Inflammatory macrophage (primary cell): ENCODE data around the gene MPZL1.
"Not testable (repeated sequence)": the region's sequence is repeated elsewhere in the genome, so short reads cannot be mapped to it uniquely, and the experiment has no call there.

Source experiments
- DNase-seq, 2 donors: peaks; one replicate each; pipeline ENCODE4 v3.0.0-alpha.2; 2020 to 2022

The MPZL1 gene

GRCh38 chr1:167719715-167720421 is 1.9 kb upstream of the MPZL1 start:
- peak in 1 of 2 donors; percentile 24 for DNase-seq

GRCh38 chr1:167720965-167721616 is 691 bp upstream of the MPZL1 start:
- peak; percentile 53 to 73 for DNase-seq

GRCh38 chr1:167722152-167722869 is 529 bp downstream of the MPZL1 start:
- peak in 1 of 2 donors; percentile 16 for DNase-seq

- no peak for DNase-seq
These were observed 1.1 kb downstream of the MPZL1 start for GRCh38 chr1:167722870-167723251.

- DNase-seq, result no peak
These were observed 2.0 kb downstream of the MPZL1 start for GRCh38 chr1:167723707-167724323.

- no peak for DNase-seq
These were observed 4.2 kb downstream of the MPZL1 start for GRCh38 chr1:167726008-167726407.

GRCh38 chr1:167728818-167729410 is 7.1 kb downstream of the MPZL1 start:
- no peak for DNase-seq

- no peak for DNase-seq
These were observed 12.4 kb downstream of the MPZL1 start for GRCh38 chr1:167734227-167734626.

- DNase-seq, result no peak
These were observed 13.1 kb downstream of the MPZL1 start for GRCh38 chr1:167734841-167735240.

- DNase-seq, result no peak
These were observed 15.4 kb downstream of the MPZL1 start for GRCh38 chr1:167737169-167737568.

GRCh38 chr1:167738158-167738557 is 16.4 kb downstream of the MPZL1 start:
- no peak for DNase-seq

- DNase-seq, result no peak
These were observed 18.0 kb downstream of the MPZL1 start for GRCh38 chr1:167739752-167740151.

- DNase-seq, result not testable (repeated sequence)
These were observed 19.3 kb downstream of the MPZL1 start for GRCh38 chr1:167741103-167741502.

- not testable (repeated sequence) for DNase-seq
These were observed 20.7 kb downstream of the MPZL1 start for GRCh38 chr1:167742392-167743057.

- DNase-seq, result no peak
These were observed 23.1 kb downstream of the MPZL1 start for GRCh38 chr1:167744901-167745300.

GRCh38 chr1:167746013-167746672 is 24.4 kb downstream of the MPZL1 start:
- DNase-seq, result no peak

- no peak for DNase-seq
These were observed 25.3 kb downstream of the MPZL1 start for GRCh38 chr1:167746988-167747655.

- no peak for DNase-seq
These were observed 26.2 kb downstream of the MPZL1 start for GRCh38 chr1:167747988-167748387.

GRCh38 chr1:167748906-167749305 is 27.1 kb downstream of the MPZL1 start:
- no peak for DNase-seq

- DNase-seq, result no peak
These were observed 28.0 kb downstream of the MPZL1 start for GRCh38 chr1:167749741-167750140.

GRCh38 chr1:167750641-167751040 is 28.9 kb downstream of the MPZL1 start:
- no peak for DNase-seq
